DND-41 (cell line): ENCODE measurements around the gene OLFML1.

Experiments
- ATAC-seq: fragments of 200-7000 bp; cut with Tn5 transposase; 3 replicates; pipeline ENCODE4 v1.9.1; 2021; ENCODE audit warnings: low read depth; ENCODE audit not compliant: insufficient read depth
- DNase-seq: peaks from one replicate; pipeline ENCODE4 v3.0.0-alpha.2; 2020
- H2AFZ ChIP-seq: 2 replicates; pipeline ENCODE4 v1.6.0; 2012; ENCODE audit warnings: low read depth, low read length
- H3K27ac ChIP-seq: 2 replicates; pipeline ENCODE4 v1.5.1; 2012; ENCODE audit warnings: low read length, inconsistent platforms
- H3K27me3 ChIP-seq: fragments of 200-600 bp; sonication (generic); 2 replicates; pipeline ENCODE4 v1.6.0; 2012; ENCODE audit warnings: low read length, mild to moderate bottlenecking, inconsistent platforms; ENCODE audit not compliant: insufficient read depth, poor library complexity
- H3K36me3 ChIP-seq: 2 replicates; pipeline ENCODE4 v1.5.1; 2012; ENCODE audit warnings: low read length, inconsistent platforms; ENCODE audit not compliant: insufficient read depth
- H3K4me1 ChIP-seq: 2 replicates; pipeline ENCODE4 v1.5.1; 2012; ENCODE audit warnings: mild to moderate bottlenecking, low read length; ENCODE audit not compliant: insufficient read depth
- H3K4me2 ChIP-seq: 2 replicates; pipeline ENCODE4 v1.6.0; 2012; ENCODE audit warnings: mild to moderate bottlenecking, moderate library complexity, low read length, inconsistent platforms; ENCODE audit not compliant: insufficient read depth
- H3K4me3 ChIP-seq, 2 experiments: fragments of 200-600 bp in 1 of 2; shearing (Covaris generic) in 1 of 2; 2 replicates each; pipeline ENCODE4 v1.5.1; 2012 to 2016; ENCODE audit warnings: inconsistent platforms in 2 of 2, low read length in 2 of 2, mild to moderate bottlenecking in 2 of 2, low read depth in 1 of 2, moderate library complexity in 1 of 2
- H3K79me2 ChIP-seq: 2 replicates; pipeline ENCODE4 v1.6.0; 2012; ENCODE audit warnings: low read length, inconsistent platforms; ENCODE audit not compliant: insufficient read depth
- H3K9ac ChIP-seq: 2 replicates; pipeline ENCODE4 v1.6.0; 2012; ENCODE audit warnings: low read depth, mild to moderate bottlenecking, inconsistent platforms, low read length, moderate library complexity
- H3K9me3 ChIP-seq: 2 replicates; pipeline ENCODE4 v1.5.1; 2012; ENCODE audit warnings: low read length, moderate library complexity, mild to moderate bottlenecking, inconsistent platforms; ENCODE audit not compliant: insufficient read depth, severe bottlenecking
- H4K20me1 ChIP-seq: 2 replicates; pipeline ENCODE4 v1.6.0; 2012; ENCODE audit warnings: low read length; ENCODE audit not compliant: insufficient read depth
- EZH2 ChIP-seq: IDR thresholded peaks from 3 replicates; pipeline ENCODE4 v1.6.1; 2012; ENCODE audit warnings: borderline replicate concordance, low read depth, mild to moderate bottlenecking, moderate library complexity, low read length, inconsistent platforms; ENCODE audit not compliant: severe bottlenecking
- TF ChIP-seq, protein P1 (sequence below): IDR thresholded peaks from 2 replicates; pipeline ENCODE4 v1.5.1; 2012; ENCODE audit warnings: borderline replicate concordance, low read length, moderate library complexity, mild to moderate bottlenecking; ENCODE audit not compliant: poor library complexity, severe bottlenecking; ENCODE audit errors: extremely low read depth

The OLFML1 gene

DNA sequence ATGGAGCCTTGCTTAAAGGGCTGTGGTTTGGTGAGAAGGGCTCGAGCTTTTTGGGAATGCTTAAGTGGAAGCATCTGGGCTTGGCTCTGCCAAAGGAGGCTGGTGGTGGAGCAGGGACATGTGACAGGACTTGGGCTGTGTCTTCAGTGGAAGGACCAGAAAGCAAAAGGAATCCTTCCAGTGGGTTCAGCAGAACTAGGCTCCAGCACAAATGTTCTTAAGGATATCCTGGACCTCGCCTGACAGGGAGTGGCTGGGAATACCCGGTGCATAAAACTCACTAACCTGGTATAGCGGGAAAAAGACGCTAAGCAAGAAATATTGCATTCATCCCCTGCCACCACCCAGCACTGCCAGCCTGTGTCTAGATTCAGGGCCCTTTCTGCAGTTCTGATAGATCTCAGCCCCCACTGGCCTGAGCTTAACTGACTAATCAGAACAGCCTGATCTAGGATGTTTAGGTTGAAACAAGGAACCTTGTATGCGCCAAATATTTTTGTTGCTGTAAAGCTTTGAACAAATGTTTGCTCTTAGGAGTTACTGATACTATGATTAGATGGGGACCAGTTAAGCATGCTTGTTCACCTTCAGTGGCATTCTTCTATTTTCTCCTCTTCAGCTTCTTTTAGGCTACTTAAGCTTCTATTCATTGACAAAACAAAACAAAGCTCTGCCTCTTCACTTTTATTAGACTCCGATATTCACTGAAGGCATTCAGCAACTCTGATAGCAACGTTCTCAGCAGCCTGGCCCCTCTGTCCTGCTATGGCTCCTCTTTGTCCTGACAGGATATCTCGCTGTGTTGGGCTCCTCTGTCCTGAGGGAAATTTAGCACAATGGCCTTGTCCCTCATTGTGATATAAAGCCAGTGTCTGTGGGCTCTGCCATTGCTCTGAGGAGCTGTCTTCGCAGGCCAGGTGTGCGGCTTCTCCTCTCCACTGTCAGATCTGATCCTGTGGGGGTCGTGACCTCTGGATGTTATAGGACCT lies 53.5 kb downstream of the OLFML1 start:
- peaks cover under 1% of the 10 kb centered on the region; the same call in 1 of the 2 replicates for H4K20me1 ChIP-seq
- TF ChIP-seq EZH2 = no peak
- TF ChIP-seq, protein P1, sequence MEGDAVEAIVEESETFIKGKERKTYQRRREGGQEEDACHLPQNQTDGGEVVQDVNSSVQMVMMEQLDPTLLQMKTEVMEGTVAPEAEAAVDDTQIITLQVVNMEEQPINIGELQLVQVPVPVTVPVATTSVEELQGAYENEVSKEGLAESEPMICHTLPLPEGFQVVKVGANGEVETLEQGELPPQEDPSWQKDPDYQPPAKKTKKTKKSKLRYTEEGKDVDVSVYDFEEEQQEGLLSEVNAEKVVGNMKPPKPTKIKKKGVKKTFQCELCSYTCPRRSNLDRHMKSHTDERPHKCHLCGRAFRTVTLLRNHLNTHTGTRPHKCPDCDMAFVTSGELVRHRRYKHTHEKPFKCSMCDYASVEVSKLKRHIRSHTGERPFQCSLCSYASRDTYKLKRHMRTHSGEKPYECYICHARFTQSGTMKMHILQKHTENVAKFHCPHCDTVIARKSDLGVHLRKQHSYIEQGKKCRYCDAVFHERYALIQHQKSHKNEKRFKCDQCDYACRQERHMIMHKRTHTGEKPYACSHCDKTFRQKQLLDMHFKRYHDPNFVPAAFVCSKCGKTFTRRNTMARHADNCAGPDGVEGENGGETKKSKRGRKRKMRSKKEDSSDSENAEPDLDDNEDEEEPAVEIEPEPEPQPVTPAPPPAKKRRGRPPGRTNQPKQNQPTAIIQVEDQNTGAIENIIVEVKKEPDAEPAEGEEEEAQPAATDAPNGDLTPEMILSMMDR = no peak
- no peak overlapping the region for H3K4me2 ChIP-seq
- no peak overlapping the region for H3K4me3 ChIP-seq
- DNase-seq (no peak), ATAC-seq (no peak)
- no peak overlapping the region for H3K9ac ChIP-seq
- no peaks in the 10 kb centered on the region for H3K4me1 ChIP-seq
- H3K27me3 ChIP-seq = peaks cover 10% of the 10 kb centered on the region
- H2AFZ ChIP-seq = no peak overlapping the region
- H3K79me2 ChIP-seq = no peaks in the 10 kb centered on the region
- no peak overlapping the region for H3K27ac ChIP-seq
- H3K9me3 ChIP-seq = no peaks in the 10 kb centered on the region
- no peaks in the 10 kb centered on the region for H3K36me3 ChIP-seq

DNA sequence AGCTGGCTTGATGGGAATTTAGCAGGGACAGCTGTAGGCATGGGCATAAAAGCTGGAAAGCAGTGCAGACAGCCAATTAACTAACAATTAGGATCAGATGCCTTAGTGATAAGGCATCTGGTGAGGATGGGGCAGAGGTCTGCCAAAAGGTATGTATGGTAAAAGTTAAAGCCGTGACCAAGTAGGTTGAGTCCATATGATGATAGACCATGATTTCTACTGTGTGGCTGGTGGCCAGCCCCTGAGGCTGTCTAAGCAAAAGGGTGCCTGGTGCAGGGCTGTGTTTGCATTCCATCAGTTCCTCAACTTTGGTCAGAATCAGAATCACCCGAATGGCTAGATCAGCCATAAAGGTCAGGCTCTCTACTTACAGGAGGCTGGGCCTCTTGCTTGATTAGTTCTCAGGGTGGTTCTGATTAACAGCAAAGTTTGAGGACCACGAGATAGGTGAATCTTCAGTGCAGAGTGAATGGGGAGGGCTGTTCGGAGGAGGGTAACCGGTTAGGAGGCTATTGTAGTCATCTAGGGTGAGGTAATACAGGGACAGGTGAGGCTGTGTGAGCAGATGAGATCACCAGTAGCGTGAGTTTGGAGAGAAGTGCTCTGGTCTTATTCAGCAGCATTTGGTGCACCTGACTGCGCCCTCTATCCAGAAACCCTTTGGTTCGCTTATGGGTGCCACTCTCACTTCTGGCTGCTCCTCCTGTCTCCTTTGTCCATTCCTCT lies 55.7 kb downstream of the OLFML1 start:
- H3K9me3 ChIP-seq = no peaks in the 10 kb centered on the region
- no peaks in the 10 kb centered on the region for H3K4me1 ChIP-seq
- DNase-seq (no peak), ATAC-seq (no peak)
- H3K36me3 ChIP-seq = no peaks in the 10 kb centered on the region
- H4K20me1 ChIP-seq = peaks cover 3% of the 10 kb centered on the region; the same call in 1 of the 2 replicates
- H3K9ac ChIP-seq = no peak overlapping the region
- no peak for TF ChIP-seq EZH2
- TF ChIP-seq, protein P1 = no peak
- no peak overlapping the region for H2AFZ ChIP-seq
- peaks cover 10% of the 10 kb centered on the region for H3K27me3 ChIP-seq
- no peak overlapping the region for H3K4me2 ChIP-seq
- H3K4me3 ChIP-seq = no peak overlapping the region
- no peaks in the 10 kb centered on the region for H3K79me2 ChIP-seq
- no peak overlapping the region for H3K27ac ChIP-seq

DNA sequence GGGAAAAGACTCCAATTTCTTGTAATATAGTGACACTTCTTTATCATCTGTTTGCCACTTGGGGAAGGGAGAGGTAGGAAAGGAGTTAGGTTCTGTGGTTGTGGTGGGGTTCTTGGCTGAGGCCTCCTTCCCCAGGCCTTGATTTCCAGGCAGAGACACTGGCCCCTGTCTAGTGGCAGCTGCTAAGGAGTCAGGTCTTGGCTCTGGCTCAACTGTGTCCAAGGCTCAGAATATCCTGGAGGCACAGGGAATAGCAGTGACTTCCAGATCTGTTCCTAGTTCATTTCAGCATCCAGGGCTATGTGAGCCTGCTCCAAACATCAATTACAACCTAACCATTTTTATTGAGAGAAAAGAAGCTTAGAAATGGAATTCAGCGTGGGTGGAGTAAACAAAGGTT lies 58.0 kb downstream of the OLFML1 start:
- Histone ChIP-seq H3K27me3 (peaks cover 15% of the 10 kb centered on the region), H3K79me2 (no peaks in the 10 kb centered on the region), H3K9me3 (no peaks in the 10 kb centered on the region), H3K4me1 (no peaks in the 10 kb centered on the region), H2AFZ (no peak overlapping the region), H3K36me3 (no peaks in the 10 kb centered on the region), H4K20me1 (peaks cover 3% of the 10 kb centered on the region; the same call in 1 of the 2 replicates), H3K27ac (no peak overlapping the region), H3K4me3 (no peak overlapping the region), H3K9ac (no peak overlapping the region), H3K4me2 (no peak overlapping the region)
- no peak for DNase-seq
- TF ChIP-seq, protein P1 = no peak
- TF ChIP-seq EZH2 = no peak
- ATAC-seq = no peak
